ENCODE results near the gene ZDHHC14.
"Not testable (repeated sequence)": the region's sequence is repeated elsewhere in the genome, so short reads cannot be mapped to it uniquely, and the experiment has no call there.

Gene ZDHHC14

DNA sequence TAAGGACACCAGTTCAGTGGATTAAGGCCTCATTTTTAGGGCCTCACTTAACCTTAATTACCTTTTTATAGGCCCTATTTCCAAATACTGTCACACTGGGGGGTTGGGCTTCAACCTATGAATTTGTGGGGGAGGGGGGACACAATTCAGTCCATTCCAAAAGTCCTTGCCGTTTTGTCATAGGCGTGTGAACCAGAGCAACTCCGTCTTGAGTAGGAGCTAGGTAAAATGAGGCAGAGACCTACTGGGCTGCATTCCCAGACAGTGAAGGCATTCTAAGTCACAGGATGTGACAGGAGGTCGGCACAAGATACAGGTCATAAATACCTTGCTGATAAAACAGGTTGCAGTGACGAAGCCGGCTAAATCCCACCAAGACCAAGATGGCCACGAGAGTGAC is 328.6 kb downstream of the ZDHHC14 start:
- no peak for DNase-seq

DNA sequence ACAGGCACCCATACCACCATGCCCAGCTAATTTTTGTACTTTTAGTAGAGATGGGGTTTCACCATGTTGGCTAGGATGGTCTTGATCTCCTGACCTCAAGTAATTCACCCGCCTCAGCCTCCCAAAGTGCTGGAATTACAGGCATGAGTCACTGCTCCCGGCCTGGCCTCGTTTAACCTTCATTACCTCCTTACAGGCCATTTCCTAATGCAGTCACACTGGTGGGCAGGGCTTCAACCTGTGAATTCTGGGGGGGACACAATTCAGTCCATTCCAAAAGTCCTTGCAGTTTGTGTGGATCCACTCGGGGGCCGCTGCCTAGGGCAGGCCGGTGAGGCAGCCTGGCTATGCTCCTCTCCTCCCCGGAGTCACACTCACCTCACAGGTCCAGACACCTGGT is 329.6 kb downstream of the ZDHHC14 start:
- DNase-seq = no peak

DNA sequence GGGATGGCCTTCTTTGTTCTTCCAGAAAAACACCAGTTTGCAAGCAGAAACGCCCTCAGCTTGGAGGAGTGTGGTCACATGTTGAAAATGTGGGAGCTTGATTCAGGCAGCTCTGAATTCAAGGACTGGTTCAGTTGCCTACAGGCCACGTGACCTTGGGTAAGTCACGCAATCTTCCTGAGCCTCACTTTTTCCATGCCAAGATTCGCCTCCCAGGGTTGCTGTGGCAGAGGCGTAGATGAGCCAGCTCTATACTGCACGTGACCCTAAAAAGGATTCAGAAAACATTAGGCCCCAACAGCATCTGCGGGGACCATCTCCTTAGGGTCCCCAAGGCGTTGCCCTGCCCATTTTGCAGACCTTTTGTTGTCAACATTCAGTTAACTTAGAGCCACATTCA is 330.1 kb downstream of the ZDHHC14 start:
- DNase-seq = no peak

DNA sequence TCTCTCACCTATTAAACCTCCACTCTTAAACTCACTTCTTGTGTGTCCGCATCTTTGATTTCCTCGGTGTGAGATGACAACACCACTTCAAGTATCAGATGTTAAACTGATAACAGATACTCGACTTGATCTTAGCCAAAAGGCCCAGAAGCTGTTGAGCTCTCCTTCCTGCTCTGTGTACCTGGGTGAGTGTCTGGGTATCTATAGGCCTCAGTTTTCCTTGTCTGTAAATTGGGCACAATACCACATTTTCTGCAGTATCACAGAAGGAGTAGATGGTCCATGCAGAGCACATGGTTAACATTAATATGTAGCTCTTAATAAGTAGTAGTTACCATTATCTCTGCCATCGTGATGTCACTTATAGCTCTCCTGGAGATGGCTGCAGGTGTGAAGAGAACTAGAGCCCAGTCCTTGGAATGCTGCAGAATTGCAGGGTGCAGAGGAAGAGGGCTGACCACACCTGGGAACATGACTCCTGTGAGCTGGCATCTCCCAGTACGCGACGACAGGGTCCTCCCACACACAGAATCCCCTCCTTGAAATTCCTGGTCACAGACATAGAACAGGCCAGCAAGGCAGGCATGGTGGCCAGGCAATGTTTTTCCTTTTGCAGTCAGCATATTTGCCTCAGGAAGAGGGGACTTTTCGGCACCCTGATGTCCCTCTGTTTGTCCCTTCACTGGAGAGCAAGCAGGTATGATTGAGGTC is 331.8 kb downstream of the ZDHHC14 start:
- DNase-seq = no peak

DNA sequence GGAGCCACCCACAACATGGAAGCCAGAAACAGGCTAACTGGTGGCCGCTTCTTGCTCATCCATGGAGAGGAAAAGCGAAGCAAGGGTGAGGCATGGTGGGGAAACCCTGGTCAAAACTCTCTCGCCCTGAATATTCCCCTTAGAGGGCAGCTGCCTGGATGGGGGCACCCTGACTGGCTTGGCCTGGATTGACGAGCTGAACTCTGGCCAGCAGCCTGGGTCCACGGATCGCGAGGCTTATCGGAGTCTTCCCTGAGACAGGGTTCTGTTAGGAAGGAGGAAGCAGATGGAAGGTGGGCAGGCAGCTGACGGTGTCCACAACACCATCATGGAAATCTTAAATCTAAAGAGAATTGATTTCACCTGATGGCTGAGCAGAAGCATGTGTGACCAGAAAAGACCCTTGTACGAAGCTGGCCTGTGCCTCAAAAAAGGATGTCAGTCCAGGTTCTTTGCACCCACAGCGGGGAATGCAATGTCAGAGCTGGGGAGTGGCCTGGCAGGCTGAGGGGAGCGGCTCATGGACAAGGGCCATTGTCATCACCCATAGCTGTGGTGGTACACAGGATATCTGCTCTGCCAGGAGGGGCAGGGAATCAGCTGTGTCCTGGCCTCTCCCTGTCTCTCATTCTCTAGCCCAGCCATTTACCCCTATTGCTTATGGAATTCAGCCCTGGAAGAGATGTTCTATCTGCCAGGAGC is 332.6 kb downstream of the ZDHHC14 start:
- no peak for DNase-seq

DNA sequence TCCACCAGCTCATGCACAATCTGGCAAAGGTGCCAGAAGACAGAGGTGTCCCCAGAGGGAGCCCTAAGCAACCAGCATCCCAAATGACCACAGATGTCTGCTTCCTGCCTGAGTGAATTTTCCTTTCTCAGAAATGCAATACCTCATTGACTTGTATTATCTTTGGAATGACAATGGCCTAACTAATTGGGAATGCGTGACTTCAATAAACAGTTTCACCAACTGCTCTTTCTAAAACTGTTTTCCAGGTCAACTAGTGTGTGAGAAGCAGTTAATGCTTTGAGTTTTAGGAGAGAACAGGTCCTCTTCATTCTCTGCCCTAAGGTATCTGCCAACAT is 333.1 kb downstream of the ZDHHC14 start:
- no peak for DNase-seq

DNA sequence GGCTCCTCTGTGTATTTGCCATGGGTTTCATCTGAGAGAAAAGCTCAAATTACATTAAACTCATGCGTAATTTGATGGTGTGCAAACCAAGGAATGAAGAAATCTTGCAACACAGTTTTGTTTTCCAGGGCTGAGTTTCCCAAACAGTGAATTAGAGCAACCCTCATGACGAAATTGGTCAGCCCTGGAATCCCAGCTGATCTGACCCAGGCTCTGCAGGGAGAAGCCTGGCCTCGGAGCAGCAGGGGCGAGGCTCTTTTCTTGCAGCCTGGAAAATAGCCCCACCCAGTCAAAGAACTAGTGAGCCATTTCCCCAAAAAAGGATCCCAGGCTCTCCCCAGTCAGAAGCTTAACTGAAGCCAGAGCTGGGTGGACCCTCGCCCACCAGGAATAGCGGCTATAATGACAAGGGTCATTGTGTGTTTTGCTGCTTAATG is 334.8 kb downstream of the ZDHHC14 start:
- DNase-seq = no peak

DNA sequence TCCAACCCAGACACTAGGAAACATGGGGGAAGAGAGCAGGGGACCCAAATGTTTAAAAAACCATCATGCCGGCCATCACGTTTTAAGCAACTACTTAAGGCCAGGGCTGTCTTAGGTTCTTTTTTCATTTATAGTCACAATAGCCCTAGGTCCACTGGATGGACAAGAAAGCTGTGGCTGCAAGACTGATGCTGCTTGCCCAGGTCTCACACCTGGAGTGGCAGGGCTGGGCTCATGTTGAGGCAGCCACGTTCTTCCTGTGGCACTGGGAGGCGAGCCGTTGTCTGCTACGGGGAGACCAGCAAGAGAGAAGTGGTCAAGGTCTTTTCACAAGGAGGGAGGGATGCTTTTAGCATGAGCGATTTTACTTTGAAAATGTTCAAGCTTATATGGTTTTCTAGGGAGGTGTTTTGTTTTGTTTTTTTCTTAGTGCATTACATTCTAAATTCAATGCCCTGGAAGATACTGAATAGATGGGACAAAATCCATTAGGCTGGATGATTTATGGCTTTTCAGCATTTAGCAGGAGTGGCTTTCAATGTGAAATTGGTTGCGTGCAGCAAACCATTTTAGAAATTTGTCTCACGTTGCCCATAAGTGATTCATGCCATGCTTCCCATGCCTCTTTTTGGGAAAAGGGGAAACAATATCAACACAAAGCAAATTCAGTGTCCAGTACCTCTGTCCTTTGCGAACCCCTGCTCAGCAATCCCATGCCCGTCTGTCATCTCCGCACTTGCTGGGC is 335.4 kb downstream of the ZDHHC14 start:
- no peak for DNase-seq

DNA sequence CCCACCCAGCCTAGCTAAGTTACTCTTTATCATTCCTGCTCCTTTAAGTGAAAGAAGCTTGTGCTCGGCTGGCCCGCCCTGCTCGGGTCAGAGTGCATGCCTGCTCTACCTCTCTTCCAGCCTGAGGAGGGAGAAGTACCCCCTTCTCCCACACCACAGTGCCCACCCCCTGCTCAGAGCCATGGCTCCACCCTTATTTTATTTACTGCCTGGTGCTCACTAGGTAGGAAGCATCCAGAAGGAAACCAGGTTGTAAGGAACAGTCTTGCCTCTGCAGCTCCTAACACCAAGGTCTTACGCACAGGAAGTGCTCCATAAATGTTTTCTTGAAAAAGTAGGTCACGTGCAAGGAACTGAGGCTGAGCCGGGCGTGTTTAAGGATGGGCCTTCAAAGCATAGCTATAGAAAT is 336.4 kb downstream of the ZDHHC14 start:
- no peak for DNase-seq

DNA sequence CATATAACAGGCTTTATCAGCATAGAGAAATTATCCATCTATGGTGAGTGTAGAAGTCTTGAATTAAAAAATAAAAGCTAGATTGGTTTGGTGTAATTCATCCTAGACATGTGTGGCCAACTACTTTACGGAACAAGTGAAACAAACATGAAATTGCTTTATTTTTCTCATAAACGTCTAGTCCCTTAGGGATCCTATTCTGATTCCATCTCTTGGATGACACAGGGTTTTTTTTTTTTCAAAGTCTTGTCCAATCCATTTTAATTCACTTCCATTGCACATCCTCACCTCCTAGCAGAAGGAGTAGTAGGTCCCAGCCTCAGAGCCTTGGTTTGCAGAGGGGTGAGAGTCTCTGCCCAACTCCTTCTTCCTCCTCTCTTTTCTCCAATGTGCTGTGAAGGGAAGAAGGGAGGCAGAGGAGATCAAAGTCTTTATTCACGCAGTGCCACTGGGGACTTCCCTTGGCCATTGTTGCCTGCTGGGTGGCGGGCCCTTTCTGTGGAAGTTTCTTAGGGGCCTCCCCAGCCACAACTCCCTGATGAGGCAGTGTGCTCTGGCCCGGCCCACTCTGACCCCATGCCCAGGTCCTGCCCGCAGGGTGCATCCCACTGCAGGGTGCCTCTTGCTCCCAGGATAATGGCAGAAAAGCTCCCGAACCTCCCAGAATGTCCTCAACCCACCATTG is 337.7 kb downstream of the ZDHHC14 start:
- no peak for DNase-seq

DNA sequence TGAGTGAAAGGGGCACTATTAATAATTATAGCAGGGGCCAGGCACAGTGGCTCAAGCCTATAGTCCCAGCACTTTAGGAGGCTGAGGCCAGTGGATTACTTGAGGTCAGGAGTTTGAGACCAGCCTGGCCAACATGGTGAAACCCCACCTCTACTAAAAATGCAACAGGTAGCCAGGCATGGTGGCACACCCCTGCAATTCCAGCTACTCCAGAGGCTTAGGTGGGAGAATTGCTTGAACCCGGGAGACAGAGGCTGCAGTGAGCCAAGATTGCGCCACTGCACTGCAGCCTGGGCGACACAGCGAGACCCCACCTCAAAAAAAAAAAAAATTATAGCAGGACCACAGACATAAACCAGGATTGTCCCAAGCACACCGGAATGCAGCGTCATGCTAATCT is 340.0 kb downstream of the ZDHHC14 start:
- DNase-seq = not testable (repeated sequence)

DNA sequence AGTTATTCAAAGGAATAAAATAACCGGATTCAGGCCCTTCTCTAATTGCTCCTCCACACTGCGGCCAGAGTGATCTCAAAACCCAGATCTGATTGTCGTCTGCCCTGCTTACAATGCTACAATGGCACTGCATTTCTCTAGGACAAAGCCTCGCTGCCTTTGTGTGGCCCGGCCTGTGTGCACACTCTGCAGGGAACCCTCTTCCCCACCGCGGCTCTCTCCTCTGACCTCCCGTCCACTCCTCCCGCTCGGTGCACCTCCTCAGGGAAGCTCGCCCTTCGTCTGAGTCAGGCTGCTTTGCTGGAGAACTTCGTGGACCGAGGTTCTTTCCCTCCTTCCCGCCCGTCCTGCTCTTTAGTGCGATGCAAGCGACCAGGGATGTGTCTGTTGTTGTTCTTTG is 340.4 kb downstream of the ZDHHC14 start:
- DNase-seq = no peak

DNA sequence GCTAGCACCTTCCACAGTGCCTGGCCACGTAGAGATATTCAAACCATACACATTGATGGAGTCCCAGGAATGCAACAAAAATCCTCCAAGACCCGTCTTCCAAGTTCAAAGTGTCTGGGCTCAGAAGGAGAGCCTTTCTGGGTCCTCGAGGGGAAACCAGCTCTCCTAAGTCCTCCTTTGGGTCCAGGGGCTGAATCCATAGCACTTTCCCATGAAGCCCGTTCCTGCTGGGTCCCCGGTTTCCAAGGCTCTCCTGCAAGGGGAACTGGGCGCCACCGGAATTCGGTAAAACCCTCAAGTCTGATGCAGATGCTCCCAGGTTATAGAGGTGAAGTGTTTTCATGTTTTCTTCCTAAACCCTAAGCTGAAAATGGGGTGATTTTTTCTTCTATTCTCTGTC is 340.8 kb downstream of the ZDHHC14 start:
- no peak for DNase-seq

DNA sequence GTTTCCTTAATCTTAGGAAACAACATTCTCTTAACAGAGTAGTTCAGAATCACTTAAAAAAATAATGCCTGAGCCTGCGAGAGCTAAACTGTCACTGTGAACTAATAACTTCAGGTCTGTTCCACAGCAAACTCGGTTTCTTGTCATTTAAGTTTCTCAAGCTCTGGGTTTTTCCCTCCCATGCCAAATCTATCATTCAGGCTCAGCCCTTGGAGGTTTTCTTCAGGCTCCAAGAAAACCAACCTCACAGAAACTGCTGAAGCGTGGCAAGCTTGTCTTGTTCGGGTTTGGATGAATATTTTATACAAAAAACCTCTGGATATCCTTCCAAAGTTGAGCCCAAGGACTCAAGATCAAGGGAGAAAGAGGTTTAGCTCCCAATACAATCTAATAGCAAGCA is 342.4 kb downstream of the ZDHHC14 start:
- no peak for DNase-seq

DNA sequence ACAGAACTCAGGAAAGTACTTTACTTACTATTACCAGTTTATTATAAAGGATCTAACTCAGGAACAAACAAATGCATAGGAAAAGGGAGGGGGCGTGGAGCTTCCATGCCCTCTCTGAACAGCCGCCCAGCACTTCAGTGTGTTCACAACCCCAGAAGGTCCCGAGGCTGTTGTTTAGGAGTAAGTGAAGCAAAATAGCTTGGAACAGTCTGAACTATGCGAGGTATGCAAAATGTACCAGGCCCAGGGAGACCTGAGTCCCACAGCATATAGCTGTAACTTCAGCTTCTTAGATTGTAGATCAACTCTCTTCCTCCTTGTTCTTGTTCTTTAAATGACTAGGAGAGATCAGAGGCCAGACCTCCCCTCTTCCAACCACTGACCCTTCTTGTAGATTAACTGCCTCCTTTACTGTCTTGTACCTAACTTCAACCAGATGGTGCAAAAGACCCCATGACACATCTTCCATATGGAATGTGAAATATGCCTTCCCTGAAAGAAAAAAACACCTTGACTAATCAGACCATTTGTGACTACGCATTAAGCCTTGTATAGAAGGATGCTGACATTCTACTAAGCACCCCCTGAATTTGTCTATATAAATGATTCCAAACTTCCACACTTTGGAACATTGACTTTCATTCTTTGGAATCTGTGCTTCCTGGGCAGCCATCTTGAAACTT is 343.3 kb downstream of the ZDHHC14 start:
- no peak for DNase-seq

DNA sequence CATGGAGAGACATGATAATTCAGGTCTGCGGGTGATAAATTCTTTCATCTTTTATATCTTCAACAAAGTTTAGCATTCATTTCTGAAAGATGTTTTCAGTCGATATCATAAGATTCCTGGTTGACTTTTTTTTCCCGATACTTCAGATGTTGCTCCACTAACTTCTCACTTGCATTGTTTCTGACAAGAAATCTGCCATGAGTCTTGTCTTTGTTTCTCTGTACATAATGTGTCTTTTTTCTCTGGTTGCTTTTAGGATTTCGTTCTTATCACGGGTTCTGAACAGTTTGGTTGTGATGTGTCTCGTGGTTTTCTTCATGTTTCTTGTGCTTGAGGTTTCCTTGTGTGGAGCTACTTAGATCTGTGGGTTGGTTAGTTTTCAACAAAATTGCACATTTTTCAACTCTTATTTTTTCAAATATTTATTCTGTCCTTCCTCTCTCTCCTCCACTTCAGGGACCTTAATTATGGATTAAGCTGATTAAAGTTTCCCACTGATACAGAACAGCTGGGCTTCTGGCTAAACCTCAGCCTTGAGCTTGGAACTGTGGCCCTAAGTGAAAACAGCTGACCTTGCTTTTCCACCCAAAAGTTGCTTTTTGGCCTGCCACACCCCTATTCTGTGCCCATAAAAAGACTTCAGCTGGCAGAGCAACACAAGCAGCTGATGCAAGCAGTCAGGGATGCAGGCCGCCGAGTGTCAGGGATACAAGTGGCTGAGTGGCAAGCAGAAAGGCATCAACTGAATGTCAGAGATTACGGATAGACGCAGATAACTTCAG is 344.2 kb downstream of the ZDHHC14 start:
- DNase-seq = no peak

DNA sequence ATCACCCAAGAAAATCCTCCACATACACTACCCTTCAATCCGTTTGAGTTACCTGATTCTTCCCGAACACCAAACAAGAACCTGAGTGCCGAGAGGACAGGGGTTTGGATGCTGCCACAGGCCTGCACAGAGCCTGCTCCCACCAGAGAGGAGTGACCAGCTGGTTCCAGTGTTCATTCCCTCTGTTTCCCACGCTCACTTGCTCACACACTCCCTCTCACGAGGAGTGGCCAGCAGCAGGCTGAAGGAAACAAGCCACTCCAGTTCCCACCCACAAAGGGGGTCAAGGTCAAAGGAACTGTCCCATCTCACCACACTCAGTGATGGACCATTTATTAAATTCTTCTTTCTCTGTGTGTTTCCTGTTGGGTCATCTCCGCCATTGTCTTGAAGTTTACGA is 344.8 kb downstream of the ZDHHC14 start:
- no peak for DNase-seq

DNA sequence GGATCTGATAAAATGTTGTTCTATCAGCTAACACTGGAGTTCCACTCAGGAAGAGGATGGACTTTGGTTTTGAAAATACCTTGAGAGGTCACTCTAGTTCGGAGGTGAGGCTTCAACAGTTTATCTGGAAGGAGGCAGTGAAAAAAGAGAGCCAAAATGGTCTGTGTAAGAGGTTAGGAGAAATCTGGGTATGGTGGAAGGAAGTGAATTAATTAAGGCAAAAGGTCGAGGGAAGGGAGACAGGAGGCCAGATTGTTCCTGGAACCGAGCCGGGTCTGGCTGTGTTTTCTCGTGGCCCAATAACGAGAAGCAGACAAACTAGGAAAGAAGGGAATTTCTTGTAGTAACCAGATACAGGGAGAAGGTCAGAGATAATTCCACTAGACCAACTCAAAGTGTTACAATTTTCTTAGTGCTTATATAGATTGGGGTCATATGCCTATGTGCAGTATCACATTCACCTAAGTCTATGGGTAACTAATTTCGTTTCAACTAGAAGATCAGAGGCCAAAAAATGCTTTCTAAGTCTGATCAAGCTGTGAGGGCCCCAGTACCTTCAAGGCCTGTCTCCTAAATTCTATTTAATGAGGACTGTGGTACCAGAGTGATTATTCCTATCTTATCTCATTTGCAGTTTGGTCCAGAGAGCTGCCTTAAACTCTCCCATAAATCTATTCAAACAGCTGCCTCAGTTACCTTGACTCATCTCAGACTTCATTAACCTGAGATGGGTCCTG is 346.1 kb downstream of the ZDHHC14 start:
- DNase-seq = no peak
